Activated T-helper 1 cell treated with Interleukin-2 at 50 U/mL for 16 hours (primary cell): ENCODE data around the gene SNAP25.

ENCODE experiments used
- DNase-seq: peaks from one replicate; pipeline ENCODE4 v3.0.0-alpha.2; 2020; ENCODE audit warnings: low read depth

Gene SNAP25

DNA sequence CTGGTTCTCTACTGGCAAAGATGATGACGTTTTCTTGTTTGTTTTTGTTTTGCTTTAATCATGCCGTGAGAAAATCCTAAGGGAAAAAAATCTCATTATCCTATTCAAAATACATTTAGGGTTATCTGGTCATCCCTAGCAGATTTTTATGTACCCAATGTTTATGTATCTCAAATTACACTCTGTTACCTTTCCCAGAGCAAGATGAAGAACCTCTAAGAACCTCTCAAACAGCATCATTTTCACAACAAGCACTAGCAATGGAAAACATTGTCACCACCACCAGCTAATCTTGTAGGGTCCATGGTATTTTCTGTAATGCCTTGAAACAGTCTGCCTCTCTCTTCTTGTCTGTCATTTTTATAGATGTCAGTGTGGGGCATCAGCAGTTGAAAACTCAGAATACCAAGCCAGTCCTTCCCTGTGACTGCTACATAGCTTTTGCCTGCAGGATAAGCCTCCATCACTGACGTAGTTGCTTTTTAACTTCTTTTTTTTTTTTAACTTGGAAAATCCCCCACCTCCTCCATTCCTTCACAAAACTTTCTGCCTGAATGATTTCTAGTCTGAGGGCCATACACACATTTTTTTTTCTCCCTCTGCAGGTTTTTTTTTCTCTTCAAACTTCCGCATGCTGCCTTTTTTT, 2.4 kb upstream of the SNAP25 start:
- DNase-seq, result no peak

DNA sequence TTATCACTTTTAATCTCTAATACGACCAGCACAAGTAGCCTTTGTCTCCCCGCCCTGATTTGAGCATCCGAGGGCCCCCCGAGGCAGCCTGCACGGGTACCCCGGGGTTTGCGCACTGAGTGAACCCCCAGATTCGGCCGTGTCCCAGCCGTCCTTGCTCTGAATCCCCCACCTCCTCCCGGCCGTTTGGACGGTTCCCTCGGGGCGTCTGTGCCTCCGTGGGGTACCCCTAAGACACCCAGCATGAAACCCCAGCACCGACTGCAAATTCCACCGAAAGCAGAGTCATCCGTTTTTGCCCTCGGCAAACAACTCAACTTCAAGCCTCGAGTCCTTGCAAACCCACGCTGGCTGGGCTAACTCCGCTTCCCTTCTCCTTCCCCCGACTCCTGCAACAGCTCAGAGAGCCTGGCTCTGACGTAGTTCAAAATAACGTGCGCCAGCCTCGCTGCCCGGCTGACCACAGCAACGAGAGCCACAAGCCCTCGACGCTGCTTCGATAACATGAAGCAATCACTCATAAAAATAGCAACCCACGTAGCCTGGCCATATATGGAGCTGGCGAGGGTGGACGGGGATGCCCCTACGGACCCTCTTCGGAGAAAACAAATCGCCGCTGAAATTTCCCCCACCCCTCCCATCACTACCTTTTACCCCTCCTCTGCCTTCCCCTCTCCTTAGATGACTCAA, 764 bp upstream of the SNAP25 start:
- DNase-seq, result no peak

DNA sequence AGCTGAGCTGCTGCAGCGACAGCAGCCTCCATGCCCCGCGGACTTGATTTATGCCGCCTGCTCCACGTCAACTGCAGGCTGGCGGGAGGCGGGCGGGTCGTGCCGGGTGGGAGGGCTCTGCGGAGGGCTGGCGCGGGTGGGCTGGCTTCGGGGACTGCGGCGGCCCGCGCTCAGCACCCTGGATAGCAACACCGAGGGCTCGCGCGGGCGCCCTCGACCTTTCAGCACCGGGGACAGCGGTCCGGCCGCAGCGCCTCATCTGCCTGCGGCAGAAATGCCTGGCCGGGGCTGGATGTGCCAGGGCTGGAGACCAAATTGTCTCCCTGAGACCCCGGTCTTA, 792 bp downstream of the SNAP25 start:
- DNase-seq, result peak; percentile 29

DNA sequence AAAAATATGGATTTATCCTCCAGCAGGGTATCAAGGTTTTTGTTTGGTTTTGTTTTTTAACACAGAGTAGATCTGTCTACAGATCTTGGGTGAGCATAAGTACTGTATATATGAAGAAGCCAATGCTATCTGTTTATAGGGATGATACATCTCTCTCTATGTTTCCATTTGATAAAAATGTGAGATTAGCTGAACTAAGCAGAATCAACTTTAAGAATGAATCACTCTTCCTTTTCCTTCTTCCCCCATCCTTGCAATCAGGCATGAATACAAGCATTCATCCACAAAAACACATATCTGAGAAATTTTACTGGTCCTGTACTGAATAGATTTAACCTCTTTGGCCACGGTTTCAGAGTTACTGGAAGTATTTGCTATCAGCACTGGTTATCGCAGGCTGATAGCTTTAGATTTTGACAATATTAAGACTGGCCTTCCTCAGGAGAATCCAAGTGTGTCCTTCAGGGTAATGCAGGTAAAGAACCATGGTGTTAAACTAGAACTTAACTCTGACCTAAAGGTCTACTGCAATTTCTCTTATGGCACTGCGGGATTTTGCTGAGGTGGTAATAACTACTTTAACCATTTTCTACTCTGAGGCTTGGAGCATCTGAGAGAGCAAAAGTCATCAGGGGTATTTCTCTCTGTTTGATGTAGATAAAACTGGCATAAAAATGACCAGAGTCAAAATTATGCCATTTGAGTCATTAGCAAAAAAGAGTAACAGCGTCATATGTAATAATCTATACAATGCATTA, 1.5 kb downstream of the SNAP25 start:
- DNase-seq, result no peak

DNA sequence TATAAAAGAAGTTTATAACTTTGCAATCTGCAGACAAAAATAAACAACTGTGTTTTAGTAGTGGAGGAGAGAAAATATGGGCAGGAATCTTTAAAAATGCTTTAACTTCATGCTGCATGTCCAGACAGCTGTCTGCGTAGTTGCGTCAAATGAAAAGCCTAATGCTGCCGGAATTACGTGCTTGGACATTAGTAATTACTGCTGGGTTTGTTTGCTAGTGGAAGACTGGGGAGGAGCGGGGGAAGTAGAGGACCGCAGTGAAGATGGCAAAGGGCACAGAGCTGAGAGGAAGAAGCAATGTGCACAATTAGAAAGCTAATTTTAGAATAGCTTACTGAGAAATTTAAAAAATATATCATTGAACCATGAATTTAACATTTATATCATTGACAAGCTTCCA, 2.4 kb downstream of the SNAP25 start:
- no peak for DNase-seq

DNA sequence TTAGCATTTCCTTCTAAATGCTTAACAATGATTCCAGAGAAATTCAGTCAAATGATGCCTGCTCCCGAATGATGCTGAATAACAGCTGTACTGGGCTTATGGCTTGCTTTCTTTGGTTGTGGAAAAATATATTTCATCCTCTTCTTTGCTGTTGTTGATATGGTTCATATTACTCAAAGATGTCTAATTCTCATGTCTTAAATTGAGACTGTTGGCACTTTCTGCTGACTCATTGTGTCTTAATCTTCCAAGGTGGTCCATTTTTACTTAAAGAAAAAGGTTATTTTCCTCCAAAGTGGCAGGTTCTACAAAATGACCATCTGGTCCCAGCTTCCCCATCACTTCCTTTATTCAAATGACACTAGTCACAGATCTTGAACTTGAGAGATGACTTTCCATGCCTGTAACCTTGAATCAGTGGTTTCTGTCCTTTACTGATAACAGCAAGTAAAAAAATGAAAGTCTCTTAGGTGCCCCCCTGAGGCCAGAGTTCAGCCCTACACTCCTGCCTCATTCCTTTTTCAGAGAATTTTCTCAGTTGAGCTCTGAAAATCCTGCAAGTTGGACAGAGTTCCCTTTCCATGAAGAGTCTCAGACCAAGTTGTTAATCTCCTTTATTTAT, 6.9 kb downstream of the SNAP25 start:
- no peak for DNase-seq

DNA sequence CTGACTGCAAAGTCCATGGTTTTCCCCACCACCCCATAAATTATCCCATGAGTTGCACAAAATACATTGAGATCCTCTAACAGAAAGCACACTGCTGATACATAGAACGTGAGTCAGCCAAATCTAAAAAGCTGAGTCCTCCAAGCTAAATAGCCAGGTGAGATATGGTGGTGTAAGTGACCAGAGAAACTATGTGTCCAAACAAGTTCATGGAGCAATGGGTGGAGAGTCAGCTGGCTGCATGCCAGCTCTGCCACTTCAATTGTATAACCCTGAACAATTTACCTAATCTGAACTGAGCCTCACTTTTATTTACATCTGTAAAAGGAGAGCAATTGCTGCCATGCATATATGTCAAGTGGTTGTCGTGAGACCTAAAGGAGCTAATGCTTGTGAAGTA, 9.7 kb downstream of the SNAP25 start:
- DNase-seq, result no peak

DNA sequence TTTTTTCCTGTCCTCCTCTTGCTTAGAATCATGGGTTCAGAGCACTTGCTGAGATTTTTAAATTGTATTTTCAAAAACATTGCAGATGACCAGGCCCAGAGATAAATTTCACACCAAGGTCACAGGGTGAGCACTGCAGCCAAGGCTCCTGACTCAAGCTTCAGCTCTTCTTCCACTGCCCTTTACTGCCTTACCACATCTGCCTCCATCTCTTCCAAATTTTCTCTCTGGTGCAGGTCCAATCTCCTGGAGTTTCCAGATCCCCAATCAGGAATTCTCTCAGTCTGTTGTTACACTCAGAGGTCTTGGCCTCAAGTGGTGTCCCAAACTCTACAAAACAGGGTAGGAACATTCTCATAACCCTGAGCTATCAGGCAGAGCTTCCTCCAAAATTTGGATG, 12.7 kb downstream of the SNAP25 start:
- no peak for DNase-seq

DNA sequence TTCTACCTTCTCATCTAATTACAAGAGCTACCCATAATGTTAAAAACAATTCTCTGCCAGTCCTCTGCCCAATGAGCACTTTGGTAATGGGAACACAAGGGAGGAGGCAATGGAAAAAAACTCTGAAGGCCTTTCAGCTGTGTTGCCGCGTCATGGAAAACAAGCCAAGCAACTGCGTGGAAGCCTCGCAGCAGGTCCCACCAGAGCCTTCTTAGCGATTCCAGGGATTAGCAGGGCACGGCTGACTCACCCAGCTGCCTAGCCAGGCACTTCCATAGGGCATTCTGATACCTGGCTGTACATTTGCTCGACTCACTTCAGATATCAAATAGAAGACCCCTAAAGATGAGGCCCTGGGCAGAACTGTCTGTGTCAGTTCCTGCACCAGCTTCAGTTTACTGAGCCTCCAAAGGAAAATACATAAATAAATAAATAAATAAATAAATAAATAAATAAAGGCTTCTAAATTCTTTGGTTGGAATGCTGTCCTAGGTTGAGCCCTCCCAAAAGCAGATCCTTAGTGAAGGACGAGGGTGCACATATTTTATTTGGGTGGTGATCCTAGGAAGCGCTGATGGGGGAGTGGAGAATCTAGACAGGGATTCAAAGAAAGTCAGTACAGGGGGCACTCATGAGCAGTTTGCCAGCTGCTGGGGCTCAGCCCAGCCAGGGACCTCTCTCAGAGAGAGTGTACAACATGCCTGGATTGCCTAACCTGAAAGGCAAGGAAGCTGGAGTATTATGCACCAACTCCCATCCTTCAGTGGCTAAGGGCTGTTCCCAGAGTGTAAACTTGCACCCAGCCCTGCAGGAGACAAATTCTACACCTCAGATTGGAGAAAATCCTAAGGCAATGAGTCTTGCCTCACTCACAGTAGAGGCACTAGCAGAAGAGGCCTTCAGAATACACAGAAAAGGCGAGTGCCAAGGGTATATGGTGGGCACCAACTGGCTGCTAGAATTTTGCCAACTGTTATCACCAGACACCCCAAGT, 18.2 kb downstream of the SNAP25 start:
- DNase-seq, result no peak

DNA sequence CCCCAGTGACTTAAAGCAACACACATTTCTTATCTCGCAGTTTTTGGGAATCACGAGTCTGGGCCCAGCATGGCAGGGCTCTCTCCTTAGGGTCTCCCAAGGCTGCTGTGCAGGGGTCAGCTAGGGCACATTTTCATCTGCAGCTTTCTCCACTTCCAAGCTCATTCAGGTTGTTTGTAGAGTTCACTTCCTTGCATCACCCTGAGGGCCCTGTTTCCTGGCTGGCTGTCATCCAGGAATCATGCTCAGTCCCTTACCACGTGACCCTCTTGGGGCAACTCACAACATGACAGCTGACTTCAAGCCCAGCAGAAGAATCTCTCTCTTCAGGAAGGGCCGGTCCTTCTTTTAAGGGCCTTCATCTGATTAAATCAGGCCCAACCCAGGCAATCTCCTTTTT, 21.3 kb downstream of the SNAP25 start:
- DNase-seq, result no peak

DNA sequence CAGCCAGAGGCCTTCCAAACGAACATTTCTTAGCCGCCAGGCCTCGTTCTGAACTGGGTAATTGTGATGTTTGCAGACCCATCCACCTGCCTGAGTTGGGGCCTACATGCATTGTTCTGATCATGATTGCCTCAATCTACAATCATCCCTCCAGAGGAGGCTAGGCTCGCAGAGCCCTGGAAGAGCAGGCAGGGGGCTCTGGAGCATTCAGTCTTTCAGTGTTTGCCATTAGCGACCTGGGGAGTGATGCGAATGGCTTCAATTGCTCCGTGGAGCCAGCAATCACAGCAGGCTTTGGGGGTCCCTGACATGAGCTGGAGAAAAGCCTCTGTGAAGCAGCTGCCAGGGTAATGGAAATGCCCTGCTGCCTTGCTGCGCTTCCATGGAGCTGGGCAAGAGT, 22.0 kb downstream of the SNAP25 start:
- no peak for DNase-seq

DNA sequence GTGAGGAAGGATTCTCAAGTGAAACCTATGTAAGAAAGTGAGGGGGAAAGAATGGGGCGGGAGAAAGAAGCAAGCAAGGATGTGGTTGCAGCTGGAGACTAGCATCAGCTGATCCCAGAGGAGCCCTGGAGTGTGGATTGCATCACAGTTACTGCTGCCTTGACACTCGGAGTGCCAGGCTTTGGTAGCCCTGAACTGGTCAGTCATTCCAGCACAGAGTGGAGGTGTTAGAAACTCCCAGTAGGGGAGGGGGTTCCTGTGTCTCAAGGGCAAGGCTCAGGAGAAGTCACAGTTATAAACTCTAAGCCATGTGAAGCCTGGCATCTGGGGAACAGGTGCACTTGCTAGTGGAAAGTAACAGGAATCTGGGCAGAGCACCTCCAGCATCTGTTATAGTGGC, 23.5 kb downstream of the SNAP25 start:
- no peak for DNase-seq

DNA sequence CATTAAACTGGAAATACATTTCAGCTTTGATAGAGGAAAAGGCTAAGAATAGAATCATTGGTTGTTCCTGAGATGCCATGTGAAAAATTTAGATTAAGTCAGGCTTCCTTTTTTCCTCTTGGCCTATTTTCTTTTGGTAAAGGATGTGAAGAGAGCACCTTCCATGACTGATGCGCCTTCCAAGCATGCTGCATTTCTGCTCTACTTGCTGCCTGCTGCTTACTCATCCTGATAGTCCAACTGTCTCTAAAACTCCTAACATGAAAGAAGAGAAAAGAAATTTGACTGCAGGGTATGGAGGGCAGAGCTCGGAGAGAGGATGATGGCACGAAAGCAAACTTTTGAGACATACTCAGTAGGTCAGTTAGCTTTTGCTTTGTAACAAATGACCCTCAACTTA, 28.8 kb downstream of the SNAP25 start:
- no peak for DNase-seq

DNA sequence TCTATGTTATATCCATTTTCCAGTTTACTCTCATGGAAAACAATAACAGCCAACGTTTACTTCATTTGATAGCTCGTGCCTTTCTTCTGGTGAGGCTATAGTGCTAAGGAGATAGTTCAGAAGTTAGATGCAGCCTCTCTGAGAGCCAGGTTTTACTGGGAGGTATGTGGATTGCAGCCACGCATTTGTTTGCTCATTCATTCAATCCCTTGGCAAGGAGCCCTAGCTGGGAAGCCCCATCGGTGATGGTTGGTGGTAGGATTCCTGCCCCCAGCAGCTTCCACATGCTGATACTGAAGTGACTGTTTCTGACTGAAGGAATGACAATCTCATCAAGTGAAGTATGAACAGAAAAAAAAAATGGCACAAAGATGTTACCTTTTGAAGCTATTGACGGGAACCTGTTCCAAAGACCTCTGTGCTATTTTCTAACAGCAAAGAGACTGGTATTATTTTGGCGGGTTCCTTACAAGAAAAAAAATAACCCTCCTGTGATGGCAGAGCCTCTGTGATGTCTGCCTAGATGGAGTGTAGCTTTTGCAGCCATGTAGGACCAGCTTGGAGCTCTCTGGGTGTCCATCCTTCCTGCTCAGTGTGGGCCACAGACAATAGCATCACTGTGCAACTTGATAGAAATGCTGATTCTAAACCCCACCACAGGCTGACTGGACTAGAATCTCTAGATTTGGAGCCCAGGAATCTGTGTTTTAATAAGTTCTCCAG, 30.6 kb downstream of the SNAP25 start:
- no peak for DNase-seq

DNA sequence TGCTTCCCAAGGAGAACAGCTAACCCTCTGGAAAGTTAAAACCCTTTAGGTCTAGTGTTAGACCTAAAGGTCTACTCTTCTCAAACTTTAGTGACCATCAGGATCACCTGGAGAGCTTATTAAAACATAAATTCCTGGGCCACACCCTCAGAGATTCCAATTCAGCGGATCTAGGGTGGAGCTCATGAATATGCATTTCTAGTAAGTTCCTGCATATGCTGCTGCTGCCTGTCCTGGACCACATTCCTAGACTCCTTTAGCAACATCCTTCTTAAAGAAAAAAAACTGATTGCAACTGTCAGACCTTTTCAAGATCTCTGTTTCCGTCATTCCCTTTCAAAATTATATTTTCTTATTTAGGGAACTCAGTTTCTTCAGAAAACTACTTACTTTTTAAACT, 31.2 kb downstream of the SNAP25 start:
- DNase-seq, result no peak

DNA sequence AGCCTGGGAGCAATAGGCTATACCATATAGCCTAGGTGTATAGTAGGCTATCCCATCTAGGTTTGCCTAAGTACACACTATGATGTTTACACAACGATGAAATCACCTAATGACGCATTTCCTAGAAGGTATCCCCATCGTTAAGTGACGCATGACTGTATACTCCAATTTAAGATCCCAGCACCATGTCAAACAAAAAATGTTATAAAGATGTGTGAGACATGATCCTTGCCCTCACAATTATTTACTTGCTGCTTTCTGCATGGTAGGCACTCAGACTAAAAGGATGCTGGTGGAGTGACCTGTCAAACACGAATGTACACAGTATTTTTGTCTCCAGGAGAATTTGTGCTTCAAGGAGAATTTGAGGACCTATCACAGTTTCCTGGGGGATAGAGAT, 32.3 kb downstream of the SNAP25 start:
- DNase-seq, result no peak

DNA sequence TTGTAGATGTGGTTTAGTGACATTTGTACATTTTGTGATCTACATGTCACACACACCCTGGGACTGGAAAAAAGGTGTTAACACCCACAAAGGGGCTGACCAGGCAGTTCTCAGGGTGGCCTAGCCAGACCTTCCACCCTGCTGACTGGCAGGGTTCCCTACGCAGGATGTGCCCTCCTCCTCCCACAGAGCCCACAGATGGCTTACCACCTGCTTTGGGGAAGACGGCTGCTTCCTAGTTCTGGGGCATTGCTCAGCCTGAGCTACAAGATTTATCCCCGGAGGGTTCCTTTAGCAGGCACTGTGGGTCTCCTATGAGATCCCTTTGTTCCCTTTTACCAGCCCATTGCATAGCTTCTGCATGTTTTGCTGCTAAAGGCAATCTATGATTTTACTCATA, 35.1 kb downstream of the SNAP25 start:
- DNase-seq, result no peak

DNA sequence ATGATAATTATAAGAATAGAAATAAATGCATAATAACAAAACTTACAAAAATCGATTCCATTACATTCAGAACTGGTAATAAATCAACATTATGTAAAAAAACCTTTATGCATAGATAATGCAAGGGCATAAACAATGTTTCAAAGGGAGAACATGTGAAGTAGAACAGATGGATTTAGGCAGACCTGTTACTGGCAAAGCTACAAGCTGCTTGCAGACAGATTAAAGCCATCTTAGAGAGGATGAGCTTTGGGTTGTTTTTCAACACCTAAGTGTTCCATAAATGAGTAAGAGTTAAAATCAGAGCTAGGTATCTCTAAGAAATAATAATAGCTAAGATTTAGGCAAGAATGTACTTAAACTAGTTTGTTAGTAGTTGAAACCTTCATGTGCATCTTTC, 37.2 kb downstream of the SNAP25 start:
- no peak for DNase-seq

DNA sequence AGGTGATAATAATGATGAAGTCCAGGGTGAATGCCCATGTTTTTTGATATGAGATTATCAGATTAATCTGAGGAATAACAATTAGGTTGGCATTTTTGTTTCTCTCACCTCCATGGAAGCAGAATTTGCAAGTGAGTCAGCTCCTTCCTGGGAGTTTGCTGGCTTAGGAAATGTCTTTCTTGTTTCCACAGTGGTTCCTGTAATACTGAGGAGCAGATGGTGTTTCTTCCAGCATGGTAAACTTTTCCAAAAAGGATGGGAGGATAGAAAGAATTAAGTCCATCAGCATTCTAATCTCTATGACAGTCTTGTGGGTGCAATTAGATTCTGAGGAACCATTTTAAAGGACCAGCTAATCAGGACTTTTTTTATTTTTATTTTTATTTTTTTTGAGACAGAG, 40.5 kb downstream of the SNAP25 start:
- DNase-seq, result no peak

DNA sequence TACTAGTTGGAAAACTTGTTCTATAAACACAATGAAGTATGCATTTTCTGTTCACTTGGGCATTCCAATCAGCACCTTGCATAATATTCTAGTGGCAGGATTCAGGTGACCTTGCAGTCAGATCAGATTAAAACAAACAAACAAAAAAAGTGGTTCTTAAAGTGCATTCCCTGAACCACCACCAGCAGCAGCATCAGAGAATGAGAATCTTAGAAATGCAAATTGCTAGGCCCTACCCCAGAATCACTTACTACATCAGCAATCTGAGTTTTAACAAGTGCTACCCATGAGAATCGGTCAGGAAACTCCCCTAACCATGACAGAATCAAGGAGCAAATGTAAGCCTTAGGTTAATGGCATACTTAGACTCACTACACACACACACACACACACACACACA, 41.7 kb downstream of the SNAP25 start:
- DNase-seq, result no peak

DNA sequence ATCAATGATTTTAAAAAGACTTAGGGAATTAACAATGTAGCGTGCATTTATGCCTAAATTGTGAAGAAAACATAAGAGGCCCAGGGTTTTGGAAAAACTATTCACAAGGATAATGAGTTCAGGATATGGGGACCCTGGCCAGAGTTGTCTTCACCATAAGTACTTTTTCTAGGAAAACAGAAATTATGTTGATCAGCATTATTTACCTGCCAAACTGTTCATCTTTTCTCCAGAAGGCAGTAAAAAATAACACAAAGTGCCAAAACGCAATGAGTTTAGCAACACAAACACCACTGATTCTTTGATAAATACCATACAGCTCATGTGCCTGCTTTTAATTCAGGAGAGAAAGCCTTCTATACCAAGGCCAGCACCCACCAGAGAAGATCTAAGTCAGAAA, 43.1 kb downstream of the SNAP25 start:
- no peak for DNase-seq
